Fibroblast of lung (primary cell): ENCODE results near the gene TBX21.

Experiments used
- CTCF ChIP-seq, 2 donors: IDR thresholded peaks in 1 of 2; conservative IDR thresholded peaks in 1 of 2; 1 replicate in 1 of 2; 2 replicates in 1 of 2; pipeline ENCODE4 v1.5.1; 2011 to 2012; ENCODE audit warnings: low read length in 2 of 2, control low read depth in 1 of 2, inconsistent platforms in 1 of 2, low read depth in 1 of 2, mild to moderate bottlenecking in 1 of 2
- EZH2 ChIP-seq: IDR thresholded peaks from 2 replicates; pipeline ENCODE4 v1.5.1; 2012; ENCODE audit warnings: low read length, control low read depth, mild to moderate bottlenecking; ENCODE audit errors: missing control alignments

GRCh38 chr17:47704736-47705135 lies 28.3 kb upstream of the TBX21 start:
- TF ChIP-seq CTCF (conservative IDR thresholded peaks at IDR 0.05 in 1 of 2, IDR thresholded peaks at IDR 0.05 in 1 of 2; ENCODE audit: low read depth in 1 of 2, low read length in 2 of 2) (no peak), EZH2 (no peak)
